Stimulated activated CD8-positive, alpha-beta memory T cell treated with anti-CD3 and anti-CD28 coated beads, Interleukin-7, amount 100 ng/mL, for 48 hours (primary cell): ENCODE measurements around the gene KCNJ6.
"Not testable (repeated sequence)": the region's sequence is repeated elsewhere in the genome, so short reads cannot be mapped to it uniquely, and the experiment has no call there.

ENCODE experiments used
- DNase-seq, 2 donors: peaks; one replicate each; pipeline ENCODE4 v3.0.0-alpha.2; 2020; ENCODE audit warnings: low read depth in 1 of 2; ENCODE audit errors: extremely low read depth in 1 of 2

KCNJ6 gene

GRCh38 chr21:37658121-37658816 is 258.0 kb downstream of the KCNJ6 start:
- no peak for DNase-seq

- no peak for DNase-seq
Measured at GRCh38 chr21:37656899-37657298, 259.4 kb downstream of the KCNJ6 start.

GRCh38 chr21:37655611-37656300 is 260.5 kb downstream of the KCNJ6 start:
- no peak for DNase-seq

- DNase-seq, result no peak
Measured at GRCh38 chr21:37654596-37654995, 261.7 kb downstream of the KCNJ6 start.

GRCh38 chr21:37653201-37653600 is 263.1 kb downstream of the KCNJ6 start:
- DNase-seq, result no peak

- no peak for DNase-seq
Measured at GRCh38 chr21:37647781-37648180, 268.5 kb downstream of the KCNJ6 start.

- DNase-seq, result not testable (repeated sequence)
Measured at GRCh38 chr21:37646761-37647160, 269.5 kb downstream of the KCNJ6 start.

- no peak for DNase-seq
Measured at GRCh38 chr21:37645848-37646247, 270.4 kb downstream of the KCNJ6 start.

GRCh38 chr21:37644636-37645035 is 271.6 kb downstream of the KCNJ6 start:
- DNase-seq, result no peak

- DNase-seq, result not testable (repeated sequence)
Measured at GRCh38 chr21:37643862-37644261, 272.4 kb downstream of the KCNJ6 start.

- peak in 1 of 2 donors; percentile 1 for DNase-seq
Measured at GRCh38 chr21:37642493-37642892, 273.8 kb downstream of the KCNJ6 start.

- DNase-seq, result no peak
Measured at GRCh38 chr21:37639756-37640155, 276.5 kb downstream of the KCNJ6 start.

- DNase-seq, result no peak
Measured at GRCh38 chr21:37636152-37636860, 280.0 kb downstream of the KCNJ6 start.

GRCh38 chr21:37631319-37632117 is 284.7 kb downstream of the KCNJ6 start:
- DNase-seq, result no peak

GRCh38 chr21:37630872-37631271 is 285.4 kb downstream of the KCNJ6 start:
- no peak for DNase-seq

- DNase-seq, result no peak
Measured at GRCh38 chr21:37628362-37628761, 287.9 kb downstream of the KCNJ6 start.

- no peak for DNase-seq
Measured at GRCh38 chr21:37627561-37627960, 288.7 kb downstream of the KCNJ6 start.

- no peak for DNase-seq
Measured at GRCh38 chr21:37627074-37627473, 289.2 kb downstream of the KCNJ6 start.

GRCh38 chr21:37626320-37626719 is 289.9 kb downstream of the KCNJ6 start:
- DNase-seq, result no peak

GRCh38 chr21:37623689-37624088 is 292.6 kb downstream of the KCNJ6 start:
- no peak for DNase-seq

- no peak for DNase-seq
Measured at GRCh38 chr21:37623183-37623582, 293.1 kb downstream of the KCNJ6 start.
